HG02884 (cell line): ENCODE results near the gene WFDC5.
"Not testable (repeated sequence)": the region's sequence is repeated elsewhere in the genome, so short reads cannot be mapped to it uniquely, and the experiment has no call there.

ENCODE experiments used
- ATAC-seq: cut with Tn5 transposase; IDR thresholded peaks from one replicate; pipeline ENCODE4 v1.9.1; 2021; ENCODE audit warnings: mild to moderate bottlenecking, moderate library complexity; ENCODE audit not compliant: unreplicated experiment

The WFDC5 gene, protein sequence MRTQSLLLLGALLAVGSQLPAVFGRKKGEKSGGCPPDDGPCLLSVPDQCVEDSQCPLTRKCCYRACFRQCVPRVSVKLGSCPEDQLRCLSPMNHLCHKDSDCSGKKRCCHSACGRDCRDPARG

DNA sequence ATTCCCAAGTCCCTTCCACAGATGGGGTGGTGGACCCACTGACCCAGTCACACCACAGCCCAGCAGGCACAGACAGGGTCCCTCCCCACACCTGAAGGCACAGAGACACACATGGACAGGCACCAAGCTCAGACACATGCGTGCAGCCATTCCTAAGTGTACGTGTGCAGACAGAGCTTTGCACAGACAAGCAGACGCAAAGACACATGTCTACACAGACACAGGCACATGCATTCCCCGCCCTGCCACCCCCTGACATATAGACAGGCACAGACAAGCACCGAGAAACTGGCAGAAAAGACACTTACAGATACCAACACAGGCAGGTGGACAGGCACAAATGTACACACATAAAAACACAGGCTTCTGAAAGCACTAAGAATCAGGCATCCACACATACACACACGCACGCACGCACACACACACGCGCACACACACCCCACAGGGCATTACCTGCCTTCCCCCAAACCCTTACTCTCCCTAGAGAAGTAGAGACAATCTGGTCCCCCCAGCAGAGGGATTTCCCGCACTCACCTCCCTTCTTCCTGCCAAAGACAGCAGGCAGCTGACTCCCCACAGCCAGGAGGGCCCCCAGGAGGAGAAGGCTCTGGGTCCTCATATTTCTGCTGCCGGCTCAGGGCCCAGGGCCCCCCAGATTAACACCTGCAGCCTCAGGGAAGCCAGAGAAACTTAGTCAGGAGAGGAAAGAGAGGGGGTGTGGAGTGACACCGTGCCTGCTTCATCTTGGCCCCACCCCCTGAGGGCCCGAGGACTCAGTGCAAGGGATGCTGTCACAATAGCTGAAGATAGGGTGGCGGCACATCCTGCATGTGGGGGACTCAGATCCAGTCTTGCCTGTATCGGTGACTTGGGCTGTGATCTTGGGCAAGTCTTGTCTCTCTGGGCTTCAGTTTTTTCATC lies at the start of gene WFDC5:
TSS of gene WFDC5 (minus strand) at position 710 of the 921 bp plus-strand sequence. CDS start at position 619, 91 bp downstream.
- ATAC-seq = no peak

DNA sequence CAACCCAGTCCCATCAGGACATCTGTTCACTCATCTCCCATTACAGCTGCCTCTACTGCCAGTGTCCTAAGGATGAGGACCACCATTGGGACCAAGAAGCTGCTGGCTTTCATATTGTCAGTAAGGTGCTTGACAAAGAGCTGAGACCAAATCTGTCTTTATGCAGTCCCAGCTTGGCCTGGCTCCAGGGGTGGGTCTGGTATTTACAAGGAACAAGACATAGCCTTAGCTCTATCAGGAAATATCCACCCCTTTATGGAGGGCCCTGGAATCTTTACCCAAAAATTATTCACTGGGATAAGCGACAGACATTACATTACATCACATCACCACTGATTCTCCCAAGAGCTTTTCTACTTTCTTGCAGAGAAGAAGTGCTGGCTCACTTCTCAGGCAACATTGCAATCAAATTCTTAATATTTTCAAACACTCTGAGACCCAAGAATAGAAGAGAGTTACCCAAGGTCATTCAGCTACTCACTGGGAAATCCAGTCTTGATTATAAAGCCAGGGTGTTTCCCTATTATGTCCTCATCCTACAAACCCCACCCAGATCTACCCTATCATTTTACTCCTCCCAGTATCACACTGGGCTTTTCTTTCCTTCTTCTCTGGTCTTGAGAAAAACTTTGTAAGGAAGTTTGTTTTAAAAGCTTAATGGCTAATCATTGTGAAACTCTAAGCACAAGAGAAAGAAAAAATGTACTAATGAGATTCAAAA lies 48.3 kb upstream of the WFDC5 start:
- ATAC-seq = no peak

DNA sequence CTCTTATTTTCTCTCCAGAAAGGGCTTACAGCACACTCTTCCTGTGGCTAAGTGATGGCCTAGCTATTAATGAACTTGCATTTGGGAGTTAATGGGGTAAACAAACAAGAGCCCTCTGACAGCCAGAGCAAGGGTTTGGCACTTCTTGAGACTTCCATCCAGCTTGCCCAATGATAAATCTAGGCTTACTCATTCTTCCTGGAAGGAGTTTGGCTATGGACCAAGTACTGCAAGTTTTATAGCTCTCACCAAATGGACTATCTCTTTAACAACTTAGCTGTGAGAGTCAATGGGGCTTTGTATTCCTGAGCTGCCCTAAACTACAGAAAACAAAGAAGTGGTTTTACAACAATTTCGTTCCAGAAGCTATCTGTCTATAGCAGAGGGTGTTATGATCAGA lies 43.0 kb upstream of the WFDC5 start:
- no peak for ATAC-seq

DNA sequence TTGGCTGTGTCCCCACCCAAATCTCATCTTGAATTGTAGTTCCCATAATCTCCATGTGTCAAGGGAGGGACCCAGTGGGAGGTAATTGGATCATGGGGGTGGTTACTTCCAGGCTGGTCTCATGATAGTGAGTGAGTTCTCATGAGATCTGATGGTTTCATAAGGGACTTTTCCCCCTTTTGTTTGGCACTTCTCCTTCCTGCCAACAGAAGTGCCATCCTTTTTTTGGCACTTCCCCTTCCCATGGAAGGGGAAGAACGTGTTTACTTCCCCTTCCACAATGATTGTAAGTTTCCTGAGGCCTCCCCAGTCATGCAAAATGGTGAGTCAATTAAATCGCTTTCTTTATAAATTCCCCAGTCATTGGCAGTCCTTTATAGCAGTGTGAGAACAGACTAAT lies 41.7 kb upstream of the WFDC5 start:
- ATAC-seq = no peak

DNA sequence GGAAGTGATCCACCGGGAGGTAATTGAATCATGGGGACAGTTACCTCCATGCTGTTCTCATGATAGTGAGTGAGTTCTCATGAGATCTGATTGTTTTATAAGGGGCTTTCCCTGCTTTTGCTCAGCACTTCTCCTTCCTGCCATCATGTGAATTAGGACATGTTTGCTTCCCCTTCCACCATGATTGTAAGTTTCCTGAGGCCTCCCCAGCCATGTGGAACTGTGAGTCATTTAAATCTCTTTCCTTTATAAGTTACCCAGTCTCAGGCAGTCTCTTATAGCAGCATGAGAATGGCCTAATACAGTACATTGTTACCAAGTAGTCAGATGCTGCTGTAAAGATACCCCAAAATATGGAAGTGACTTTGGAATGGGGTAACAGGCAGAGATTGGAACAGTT lies 39.8 kb upstream of the WFDC5 start:
- ATAC-seq = not testable (repeated sequence)

DNA sequence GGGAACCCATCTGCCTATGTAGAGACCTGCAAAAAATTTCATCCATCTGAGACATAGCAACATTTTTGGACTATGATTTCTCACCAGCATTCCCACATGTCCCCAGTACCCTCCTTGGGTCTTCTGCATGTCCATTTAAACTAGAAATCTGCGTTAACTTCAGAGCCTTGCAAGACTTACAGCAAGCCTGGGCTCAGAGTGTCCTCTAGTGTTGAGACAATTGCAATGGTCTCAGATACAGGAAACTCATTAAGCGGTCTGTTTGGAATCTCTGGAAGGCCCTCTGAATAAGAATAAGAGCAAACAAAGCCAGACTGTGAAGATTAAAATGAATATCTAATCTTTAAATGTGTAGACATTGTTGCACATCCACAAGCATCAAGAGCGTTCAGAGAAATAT lies 39.2 kb upstream of the WFDC5 start:
- ATAC-seq = no peak

DNA sequence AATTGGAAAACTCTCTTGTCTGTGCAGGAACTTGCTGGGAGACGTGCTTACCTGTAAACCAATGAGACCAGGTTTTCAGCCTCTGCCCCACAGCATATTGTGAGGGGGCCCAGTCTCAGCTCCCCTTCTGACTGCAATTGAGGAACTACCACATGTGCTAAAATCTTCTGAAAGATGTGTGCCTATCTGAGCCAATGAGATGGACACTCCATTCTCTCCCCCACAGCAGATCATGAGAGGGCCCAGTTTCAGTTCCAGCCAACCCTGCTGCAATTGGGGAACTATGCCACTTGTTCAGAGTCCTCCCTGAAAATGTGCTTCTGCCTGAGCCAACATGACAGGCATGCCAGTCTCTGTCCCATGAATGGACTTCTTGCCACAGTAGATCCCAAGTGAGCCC lies 38.8 kb upstream of the WFDC5 start:
- no peak for ATAC-seq

DNA sequence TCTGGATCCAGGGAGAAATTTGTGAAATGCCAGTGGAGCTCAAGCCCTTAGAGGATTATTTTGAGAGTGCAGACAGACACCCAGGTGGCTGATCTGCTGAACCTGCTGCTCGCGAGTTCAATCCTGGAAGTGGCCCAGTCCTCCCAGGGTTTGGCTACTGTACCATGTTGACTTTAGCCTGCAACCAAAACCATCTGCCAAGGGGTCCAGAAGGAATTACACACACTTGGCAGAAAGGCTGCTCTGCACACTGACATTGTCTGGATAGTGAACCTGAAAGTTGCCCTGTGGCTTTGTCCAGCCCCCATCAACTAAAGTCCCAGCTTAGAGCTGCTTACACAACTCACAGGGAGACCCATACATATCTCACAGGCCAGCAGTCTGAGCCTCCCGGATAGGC lies 38.2 kb upstream of the WFDC5 start:
- ATAC-seq = no peak

DNA sequence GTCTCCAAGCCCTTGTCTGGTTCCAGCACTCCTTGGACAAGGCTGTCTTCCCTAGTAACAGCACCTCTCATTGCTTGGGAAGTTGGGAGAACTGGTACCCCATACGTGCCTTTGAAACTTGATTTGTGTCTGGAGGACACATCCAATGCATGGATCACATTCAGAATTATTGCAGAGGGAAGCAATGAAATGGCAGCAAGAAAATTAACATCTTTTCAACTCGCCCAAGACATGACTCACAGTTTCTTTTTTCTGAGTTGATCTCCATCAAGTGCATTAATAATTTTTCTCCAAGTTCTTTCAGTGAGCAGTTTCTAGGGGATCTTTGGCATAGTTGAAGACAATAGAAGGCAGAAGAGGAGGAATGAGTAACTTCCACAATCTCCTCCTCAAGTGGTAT lies 37.4 kb upstream of the WFDC5 start:
- no peak for ATAC-seq

DNA sequence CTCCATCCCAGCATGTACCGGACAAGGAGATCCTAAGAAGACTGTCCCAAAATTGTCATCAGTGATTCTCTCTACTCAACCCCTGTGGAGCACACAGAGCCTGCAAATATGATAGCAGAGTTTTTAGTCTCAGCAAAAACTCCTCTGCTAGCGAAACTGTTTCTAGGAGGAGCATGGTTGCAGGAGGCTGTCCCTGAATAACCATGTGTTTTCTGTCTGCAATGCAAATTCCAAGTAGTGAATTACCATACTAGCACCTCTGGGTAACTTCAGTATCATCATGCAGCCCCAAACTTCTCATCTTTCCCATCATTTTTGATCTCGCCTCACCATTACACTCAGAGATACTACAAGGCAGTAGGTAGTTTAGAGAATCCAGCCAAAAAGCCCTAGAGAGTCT lies 34.1 kb upstream of the WFDC5 start:
- ATAC-seq = no peak

DNA sequence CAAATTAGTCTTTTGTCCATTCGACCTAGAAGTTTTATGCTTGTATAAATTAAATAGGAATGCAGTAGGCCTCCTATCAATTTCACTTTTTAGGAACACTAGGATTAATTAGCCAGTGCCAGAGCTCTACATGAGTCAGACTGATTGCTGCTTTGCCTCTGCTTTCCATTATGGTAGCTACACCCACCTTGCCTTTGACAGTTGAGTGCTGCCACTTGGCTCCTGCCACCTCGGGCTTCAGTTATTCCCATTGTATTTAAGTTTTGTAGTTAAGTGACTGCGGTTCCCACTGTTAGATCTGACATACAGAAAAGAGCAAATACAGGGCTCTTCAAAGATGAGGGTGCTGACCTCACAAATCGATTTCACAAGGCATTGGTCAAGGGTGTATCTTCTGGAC lies 25.9 kb upstream of the WFDC5 start:
- ATAC-seq = no peak

DNA sequence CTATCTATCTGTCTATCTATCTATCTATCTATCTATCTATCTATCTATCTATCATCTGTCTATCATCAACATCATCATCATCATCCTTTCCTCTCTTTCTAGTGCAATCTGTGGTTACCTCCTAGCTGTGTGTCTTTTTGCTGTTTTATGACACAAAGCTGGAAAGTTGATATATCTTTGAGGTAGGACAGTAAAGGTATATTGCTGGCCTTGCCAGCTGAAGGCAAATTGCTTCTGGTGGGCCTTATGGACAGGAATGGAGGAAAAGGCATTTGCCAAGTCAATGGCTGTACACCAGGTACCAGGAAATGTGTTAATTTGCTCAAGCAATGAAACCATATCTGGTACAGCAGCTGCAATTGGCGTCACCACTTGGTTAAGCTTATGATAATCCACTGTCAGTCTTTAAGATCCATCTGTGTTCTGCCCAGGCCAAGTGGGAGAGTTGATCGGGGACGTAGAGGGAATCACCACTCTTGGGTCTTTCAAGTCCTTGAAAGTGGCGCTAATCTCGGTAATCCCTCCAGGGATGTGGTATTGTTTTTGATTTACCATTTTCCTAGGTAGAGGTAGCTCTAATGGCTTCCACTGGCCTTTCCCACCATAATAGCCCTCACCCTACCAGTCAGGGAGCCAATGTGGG lies 24.9 kb upstream of the WFDC5 start:
- not testable (repeated sequence) for ATAC-seq

DNA sequence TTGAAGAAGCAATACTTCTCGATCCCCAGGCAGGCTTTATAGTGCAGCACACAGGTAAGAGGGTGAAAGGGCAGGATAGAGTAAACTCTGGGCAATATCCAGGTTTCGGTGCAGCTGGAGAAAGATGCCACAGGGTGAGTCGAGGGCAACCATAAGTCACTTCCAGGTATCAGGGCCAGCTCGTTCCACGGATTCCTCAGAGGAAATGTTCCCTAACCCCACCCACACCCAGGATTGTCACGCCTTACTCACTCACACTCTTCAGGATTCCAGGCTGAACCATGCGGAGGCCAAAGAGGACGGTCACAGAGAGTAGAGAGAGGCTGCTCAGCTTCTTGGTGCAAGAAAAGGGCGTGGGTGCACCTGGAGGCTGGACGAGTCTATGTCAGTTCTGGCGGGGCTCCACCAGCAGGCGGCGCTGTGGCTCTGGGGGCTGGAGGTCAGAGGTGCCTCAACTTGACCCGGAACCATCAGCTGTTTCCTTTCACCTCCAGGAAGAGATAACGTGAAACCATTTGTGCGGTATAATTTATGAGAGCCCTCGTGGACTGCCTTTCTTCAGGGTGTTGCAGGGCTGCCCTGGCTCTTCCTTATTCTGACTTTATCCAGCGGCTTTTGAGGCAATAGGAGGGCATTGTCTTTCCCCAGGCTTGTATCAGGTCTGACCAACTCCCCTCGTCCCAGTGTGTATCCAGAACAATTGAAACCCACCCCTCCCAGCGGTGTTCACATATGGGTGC lies 23.8 kb upstream of the WFDC5 start:
- no peak for ATAC-seq

DNA sequence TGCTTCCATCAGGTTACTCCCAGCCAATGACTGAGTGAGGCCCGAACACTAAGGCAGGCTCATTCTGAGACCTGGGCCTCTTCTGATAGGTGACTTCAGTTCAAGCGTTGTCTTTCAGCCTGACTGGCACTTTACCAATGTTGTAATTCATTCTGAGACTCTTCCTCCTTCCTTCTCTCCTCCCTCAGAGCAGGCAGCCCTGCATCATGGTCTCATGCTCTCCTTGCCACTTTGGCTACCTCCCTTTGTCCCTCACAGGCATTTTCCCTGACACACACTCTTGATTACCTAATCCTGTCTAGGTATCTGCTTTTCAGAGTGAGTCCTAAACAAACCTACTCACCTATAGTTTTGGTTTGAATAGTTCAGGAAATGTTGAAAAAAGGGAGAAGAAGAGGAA lies 21.9 kb upstream of the WFDC5 start:
- no peak for ATAC-seq

DNA sequence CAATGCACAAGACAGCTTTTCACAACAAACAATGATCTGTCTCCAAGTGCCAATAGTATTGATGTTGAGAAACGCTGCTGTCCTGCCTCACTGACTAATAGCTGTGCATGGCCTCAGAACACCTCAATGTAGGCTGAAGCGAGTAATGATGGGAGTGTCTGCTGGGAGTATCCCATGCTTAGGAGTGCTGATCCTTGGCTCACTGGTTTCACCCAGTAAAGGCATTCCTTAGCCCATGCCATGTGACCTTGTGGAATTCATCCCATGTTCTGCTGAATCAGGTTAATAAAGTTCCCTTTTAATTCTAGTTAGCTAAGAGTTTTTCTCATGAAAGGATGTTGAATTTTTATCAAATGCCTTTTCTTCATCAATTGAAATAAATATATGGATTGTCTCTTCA lies 13.1 kb upstream of the WFDC5 start:
- no peak for ATAC-seq

DNA sequence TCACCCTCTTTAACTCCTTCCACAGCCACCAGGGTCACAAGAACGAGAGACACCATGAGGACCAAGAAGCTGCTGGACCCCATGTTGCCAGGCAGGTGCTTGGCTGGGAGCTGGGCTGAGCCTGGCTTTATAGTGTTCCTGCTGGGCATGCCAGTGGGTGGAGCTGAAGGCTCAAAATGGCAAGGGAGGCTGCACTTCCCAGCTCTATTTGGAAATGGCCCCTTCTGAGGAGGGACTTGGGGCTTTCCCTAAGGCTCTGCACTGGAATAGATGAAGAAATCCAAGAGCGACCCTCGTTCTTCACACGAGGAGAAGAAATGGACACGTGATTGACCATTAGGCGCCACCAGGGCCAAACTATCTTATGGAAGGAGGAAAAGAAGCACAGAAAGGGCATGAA lies 9.4 kb upstream of the WFDC5 start, which contains the start of gene WFDC12:
TSS of gene WFDC12 (minus strand) at position 101 of the 400 bp plus-strand sequence. CDS start at position 83, 18 bp downstream.
- ATAC-seq = no peak

DNA sequence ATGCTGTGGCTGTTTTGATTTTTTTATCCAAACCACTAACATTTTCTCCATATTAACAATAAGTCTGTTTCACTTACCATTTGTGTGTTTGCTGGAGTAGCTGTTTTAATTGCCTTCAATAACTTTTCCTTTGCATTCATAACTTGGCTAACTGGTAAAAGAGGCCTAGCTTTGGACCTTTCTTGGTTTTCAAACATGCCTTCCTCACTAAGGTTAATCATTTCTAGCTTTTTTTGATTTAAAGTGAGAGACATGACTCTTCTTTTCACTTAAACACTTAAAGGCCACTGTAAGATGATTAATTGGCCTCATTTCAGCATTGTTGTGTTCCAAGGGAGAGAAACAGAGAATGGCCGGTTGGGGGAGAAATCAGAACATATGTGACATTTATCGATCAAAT lies 6.4 kb upstream of the WFDC5 start:
- no peak for ATAC-seq

DNA sequence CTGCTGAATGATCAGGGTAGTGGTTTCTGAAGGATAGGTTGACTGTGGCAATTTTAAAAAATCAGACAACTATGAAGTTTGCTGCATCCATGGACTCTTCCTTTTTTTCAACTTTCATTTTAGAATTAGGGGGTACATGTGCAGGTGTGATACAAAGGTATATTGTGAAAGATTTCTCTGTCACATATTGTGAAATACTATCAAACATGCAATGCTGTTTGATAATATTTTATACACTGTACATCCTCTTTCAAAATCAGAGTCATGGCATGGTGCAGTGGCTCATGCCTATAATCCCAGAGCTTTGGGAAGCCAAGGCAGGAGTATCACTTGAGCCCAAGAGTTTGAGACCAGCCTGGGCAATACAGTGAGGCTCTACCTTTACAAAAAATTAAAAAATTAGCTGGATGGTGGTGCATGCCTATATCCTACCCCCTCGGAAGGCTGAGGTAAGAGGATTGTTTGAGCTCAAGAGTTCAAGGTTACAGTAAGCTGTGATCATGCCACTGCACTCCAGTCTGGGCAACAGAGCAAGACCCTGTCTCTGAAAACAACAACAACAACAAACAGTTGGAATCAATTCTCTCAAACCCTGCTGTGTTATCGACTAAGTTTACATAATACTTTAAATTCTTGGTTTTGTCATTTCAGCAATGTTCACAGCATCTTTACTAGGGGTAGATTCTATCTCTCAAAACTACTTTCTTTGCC lies 4.7 kb upstream of the WFDC5 start:
- ATAC-seq = no peak

DNA sequence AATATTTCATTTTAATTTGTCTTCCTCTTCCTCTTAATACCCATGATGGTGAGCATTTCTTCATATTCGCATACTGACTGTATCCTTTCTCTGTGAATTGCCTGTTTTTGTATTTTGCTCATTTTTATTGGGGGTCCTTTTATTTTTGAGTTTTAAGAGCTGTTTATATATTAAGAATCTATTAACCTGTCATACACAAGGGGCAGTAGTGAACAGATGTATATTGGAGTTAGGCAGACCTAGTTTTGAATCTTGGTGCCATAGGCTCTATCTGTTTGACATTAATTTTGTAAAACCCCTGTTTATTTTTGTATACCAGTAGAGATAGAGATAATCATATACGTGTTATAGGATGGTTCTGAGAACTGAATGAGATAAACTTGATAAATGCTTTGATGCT lies 3.1 kb upstream of the WFDC5 start:
- no peak for ATAC-seq

DNA sequence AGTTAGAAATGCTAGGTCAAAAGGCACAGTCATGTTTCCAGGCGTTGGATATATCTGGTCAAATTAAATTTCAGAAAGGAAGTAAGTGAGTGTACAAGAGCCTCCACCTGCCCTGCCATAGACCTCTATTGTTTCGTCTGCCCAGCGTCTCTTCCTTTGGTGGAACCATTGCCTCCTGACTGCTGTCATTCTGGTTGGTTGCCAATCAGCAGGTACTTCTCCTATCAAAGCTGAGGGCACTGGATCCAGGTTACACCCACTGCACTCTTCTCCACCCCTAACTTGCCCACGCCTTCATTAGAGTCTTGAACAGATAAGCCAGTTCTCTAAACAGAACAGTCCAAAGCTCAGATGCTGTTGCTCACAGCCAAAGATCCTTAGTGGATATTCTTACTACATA lies 2.6 kb upstream of the WFDC5 start:
- ATAC-seq = no peak
